ENCODE data around the gene CLPTM1. TPM values are rescaled to one million over a fixed set of nuclear protein-coding genes. Genes with fewer than 3 reads are reported as not detected.

The CLPTM1 gene
- total and polyA plus RNA-seq, 9 of the 15 experiments (the other 6 are each of a cell fraction or from before 2014, with no cell fraction given) = 0.37 to 96.0 (median 27.5) TPM

DNA sequence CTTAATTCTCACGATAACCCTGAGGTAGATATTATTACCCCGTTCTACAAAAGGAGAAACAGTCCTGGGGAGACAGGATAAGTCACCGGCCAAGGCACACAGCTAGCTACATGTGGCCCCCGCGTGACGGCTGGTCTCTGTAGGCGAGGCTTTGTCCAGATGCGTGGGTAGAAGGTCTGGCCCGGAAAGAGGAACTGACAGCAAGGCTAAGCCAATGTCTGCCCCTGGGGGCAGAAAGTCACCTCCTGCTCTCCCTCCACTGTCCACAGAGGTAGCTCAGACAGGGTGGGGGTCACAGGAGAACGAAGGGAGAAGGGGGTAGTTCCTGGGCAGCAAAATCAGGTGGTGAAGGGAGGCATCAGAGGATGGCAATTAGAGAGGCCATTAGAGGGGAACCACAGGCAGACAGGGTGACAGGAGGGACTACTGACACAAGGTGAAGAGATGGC is 11.4 kb upstream of the CLPTM1 start (continued):
- TF ChIP-seq ZHX1 (conservative IDR thresholded peaks at IDR 0.05; ENCODE audit: low read length) (no peak), CHD1 (IDR thresholded peaks at IDR 0.05; ENCODE audit: low read length) (no peak), ZNF551 (CRISPR knock-in tag; IDR thresholded peaks at IDR 0.05) (no peak), MAFK (IDR thresholded peaks at IDR 0.05; ENCODE audit: low read length) (no peak), SMAD1 (IDR thresholded peaks at IDR 0.05; ENCODE audit: low read depth, low read length, partially characterized antibody) (no peak), TBP (optimal IDR thresholded peaks at IDR 0.05; ENCODE audit: low read depth, low read length) (no peak), LCOR (CRISPR knock-in tag; IDR thresholded peaks at IDR 0.05) (no peak), ZNF143 (CRISPR knock-in tag; IDR thresholded peaks at IDR 0.05) (no peak), MAFG (tag; conservative IDR thresholded peaks at IDR 0.05) (no peak), IRF2 (CRISPR knock-in tag; IDR thresholded peaks at IDR 0.05) (no peak), ATF4 (CRISPR knock-in tag; IDR thresholded peaks at IDR 0.05) (no peak)
- TF ChIP-seq, protein P1, sequence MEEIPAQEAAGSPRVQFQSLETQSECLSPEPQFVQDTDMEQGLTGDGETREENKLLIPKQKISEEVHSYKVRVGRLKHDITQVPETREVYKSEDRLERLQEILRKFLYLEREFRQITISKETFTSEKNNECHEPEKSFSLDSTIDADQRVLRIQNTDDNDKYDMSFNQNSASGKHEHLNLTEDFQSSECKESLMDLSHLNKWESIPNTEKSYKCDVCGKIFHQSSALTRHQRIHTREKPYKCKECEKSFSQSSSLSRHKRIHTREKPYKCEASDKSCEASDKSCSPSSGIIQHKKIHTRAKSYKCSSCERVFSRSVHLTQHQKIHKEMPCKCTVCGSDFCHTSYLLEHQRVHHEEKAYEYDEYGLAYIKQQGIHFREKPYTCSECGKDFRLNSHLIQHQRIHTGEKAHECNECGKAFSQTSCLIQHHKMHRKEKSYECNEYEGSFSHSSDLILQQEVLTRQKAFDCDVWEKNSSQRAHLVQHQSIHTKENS (CRISPR knock-in tag; IDR thresholded peaks at IDR 0.05) = no peak
- TF ChIP-seq, protein P2, sequence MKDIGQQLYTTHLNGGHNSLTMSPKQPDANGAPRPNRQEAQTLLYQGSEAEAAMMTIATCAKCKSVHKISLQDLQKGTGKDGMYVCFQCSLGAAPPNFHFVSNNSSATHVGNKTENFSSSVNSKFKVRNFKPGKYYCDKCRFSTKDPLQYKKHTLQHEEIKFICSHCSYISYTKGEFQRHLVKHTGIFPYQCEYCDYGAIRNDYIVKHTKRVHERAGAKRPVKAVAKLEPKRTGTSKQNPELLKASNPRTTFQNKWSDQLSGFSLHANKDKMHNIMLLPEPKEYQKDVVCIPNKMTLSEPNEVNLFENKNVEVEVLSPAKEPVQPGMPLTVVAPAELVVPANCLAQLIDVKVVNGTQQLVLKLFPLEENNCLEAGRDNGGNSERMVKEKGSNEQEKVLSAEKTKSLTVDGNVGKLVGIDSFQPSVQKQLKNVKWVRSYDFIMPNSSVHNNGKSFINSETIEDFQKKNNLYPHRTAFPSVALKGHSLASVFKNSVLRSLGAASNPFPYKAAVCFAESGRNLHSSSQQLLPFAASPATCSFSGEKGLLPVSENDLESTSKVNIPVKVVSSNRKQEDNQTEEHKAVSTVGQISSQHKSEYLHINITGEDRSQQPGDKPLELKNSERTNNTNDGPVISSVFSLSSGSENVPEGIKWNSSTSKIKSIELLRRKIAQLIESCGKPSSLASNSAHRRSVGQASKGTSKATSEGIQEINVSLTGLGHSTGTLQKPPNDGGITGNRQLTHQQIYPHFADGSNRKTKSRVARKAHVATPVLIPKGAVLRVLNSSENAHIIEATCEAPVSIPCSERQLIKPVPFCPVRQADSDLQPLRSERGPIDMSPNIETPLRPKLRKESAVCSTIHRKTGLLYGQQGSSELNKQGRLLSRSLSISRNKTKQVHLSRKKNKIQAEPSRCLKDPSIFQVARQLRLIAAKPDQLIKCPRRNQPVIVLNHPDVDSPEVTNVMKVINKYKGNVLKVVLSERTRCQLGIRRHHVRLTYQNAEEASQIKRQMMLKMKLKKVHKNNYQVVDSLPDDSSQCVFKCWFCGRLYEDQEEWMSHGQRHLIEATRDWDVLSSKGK (CRISPR knock-in tag; IDR thresholded peaks at IDR 0.05) = no peak
- TF ChIP-seq, protein P3, sequence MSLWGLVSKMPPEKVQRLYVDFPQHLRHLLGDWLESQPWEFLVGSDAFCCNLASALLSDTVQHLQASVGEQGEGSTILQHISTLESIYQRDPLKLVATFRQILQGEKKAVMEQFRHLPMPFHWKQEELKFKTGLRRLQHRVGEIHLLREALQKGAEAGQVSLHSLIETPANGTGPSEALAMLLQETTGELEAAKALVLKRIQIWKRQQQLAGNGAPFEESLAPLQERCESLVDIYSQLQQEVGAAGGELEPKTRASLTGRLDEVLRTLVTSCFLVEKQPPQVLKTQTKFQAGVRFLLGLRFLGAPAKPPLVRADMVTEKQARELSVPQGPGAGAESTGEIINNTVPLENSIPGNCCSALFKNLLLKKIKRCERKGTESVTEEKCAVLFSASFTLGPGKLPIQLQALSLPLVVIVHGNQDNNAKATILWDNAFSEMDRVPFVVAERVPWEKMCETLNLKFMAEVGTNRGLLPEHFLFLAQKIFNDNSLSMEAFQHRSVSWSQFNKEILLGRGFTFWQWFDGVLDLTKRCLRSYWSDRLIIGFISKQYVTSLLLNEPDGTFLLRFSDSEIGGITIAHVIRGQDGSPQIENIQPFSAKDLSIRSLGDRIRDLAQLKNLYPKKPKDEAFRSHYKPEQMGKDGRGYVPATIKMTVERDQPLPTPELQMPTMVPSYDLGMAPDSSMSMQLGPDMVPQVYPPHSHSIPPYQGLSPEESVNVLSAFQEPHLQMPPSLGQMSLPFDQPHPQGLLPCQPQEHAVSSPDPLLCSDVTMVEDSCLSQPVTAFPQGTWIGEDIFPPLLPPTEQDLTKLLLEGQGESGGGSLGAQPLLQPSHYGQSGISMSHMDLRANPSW (CRISPR knock-in tag; IDR thresholded peaks at IDR 0.05) = no peak
- TF ChIP-seq, protein P4, sequence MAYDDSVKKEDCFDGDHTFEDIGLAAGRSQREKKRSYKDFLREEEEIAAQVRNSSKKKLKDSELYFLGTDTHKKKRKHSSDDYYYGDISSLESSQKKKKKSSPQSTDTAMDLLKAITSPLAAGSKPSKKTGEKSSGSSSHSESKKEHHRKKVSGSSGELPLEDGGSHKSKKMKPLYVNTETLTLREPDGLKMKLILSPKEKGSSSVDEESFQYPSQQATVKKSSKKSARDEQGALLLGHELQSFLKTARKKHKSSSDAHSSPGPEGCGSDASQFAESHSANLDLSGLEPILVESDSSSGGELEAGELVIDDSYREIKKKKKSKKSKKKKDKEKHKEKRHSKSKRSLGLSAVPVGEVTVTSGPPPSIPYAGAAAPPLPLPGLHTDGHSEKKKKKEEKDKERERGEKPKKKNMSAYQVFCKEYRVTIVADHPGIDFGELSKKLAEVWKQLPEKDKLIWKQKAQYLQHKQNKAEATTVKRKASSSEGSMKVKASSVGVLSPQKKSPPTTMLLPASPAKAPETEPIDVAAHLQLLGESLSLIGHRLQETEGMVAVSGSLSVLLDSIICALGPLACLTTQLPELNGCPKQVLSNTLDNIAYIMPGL (CRISPR knock-in tag; IDR thresholded peaks at IDR 0.05) = no peak

Measured in K562 (cell line).